ENCODE measurements around the gene CSRP1.
A peak's percentile ranks its signal among the peaks of the same experiment; 100 is the strongest.
"Not testable (repeated sequence)": the region's sequence is repeated elsewhere in the genome, so short reads cannot be mapped to it uniquely, and the experiment has no call there.

CSRP1 gene

GRCh38 chr1:201486187-201486586 lies 20.7 kb downstream of the CSRP1 start:
- H3K36me3 ChIP-seq (ENCODE audit: control insufficient read depth, insufficient read depth, low read length): no peaks in the 10 kb centered on the region
- H3K27ac ChIP-seq (ENCODE audit: insufficient read depth, low read depth, low read length, poor library complexity, severe bottlenecking): no peak overlapping the region

GRCh38 chr1:201485184-201485774 lies 21.6 kb downstream of the CSRP1 start:
- H3K9me3 ChIP-seq (ENCODE audit: control insufficient read depth, low read length): no peaks in the 10 kb centered on the region
- H3K27me3 ChIP-seq (ENCODE audit: control insufficient read depth, insufficient read depth, low read length, poor library complexity, severe bottlenecking): peaks cover 18% of the 10 kb centered on the region
- WGBS, 2 experiments: 94 to 97% methylated on average over 4 of the region's 4 CpGs
- H3K4me3 ChIP-seq (ENCODE audit: insufficient read depth, low read depth, low read length): no peak overlapping the region
- H3K27ac ChIP-seq (ENCODE audit: insufficient read depth, low read depth, low read length, poor library complexity, severe bottlenecking): no peak overlapping the region
- H3K4me1 ChIP-seq (ENCODE audit: control insufficient read depth, insufficient read depth, low read length): peaks cover 11% of the 10 kb centered on the region
- no peaks in the 10 kb centered on the region for H3K36me3 ChIP-seq (ENCODE audit: control insufficient read depth, insufficient read depth, low read length)

More at GRCh38 chr1:201486187-201486586, 20.7 kb downstream of the CSRP1 start:
- Histone ChIP-seq H3K4me1 (ENCODE audit: control insufficient read depth, insufficient read depth, low read length) (peaks cover 5% of the 10 kb centered on the region), H3K9me3 (ENCODE audit: control insufficient read depth, low read length) (no peaks in the 10 kb centered on the region), H3K27me3 (ENCODE audit: control insufficient read depth, insufficient read depth, low read length, poor library complexity, severe bottlenecking) (peaks cover 9% of the 10 kb centered on the region), H3K4me3 (ENCODE audit: insufficient read depth, low read depth, low read length) (no peak overlapping the region)
- WGBS, 2 experiments: 86 to 92% methylated on average over 3 of the region's 3 CpGs

- Histone ChIP-seq H3K36me3 (ENCODE audit: control insufficient read depth, insufficient read depth, low read length) (no peaks in the 10 kb centered on the region), H3K4me3 (ENCODE audit: insufficient read depth, low read depth, low read length) (no peak overlapping the region), H3K9me3 (ENCODE audit: control insufficient read depth, low read length) (no peaks in the 10 kb centered on the region), H3K27ac (ENCODE audit: insufficient read depth, low read depth, low read length, poor library complexity, severe bottlenecking) (no peak overlapping the region), H3K4me1 (ENCODE audit: control insufficient read depth, insufficient read depth, low read length) (peaks cover 16% of the 10 kb centered on the region), H3K27me3 (ENCODE audit: control insufficient read depth, insufficient read depth, low read length, poor library complexity, severe bottlenecking) (peaks cover 29% of the 10 kb centered on the region)
- WGBS, 2 experiments: 93 to 98% methylated on average over 3 to 4 of the region's 4 CpGs
Observed at GRCh38 chr1:201483373-201483949, 23.5 kb downstream of the CSRP1 start.

- Histone ChIP-seq H3K4me1 (ENCODE audit: control insufficient read depth, insufficient read depth, low read length) (peaks cover 16% of the 10 kb centered on the region), H3K27me3 (ENCODE audit: control insufficient read depth, insufficient read depth, low read length, poor library complexity, severe bottlenecking) (peaks cover 29% of the 10 kb centered on the region), H3K9me3 (ENCODE audit: control insufficient read depth, low read length) (no peaks in the 10 kb centered on the region), H3K4me3 (ENCODE audit: insufficient read depth, low read depth, low read length) (no peak overlapping the region), H3K27ac (ENCODE audit: insufficient read depth, low read depth, low read length, poor library complexity, severe bottlenecking) (no peak overlapping the region), H3K36me3 (ENCODE audit: control insufficient read depth, insufficient read depth, low read length) (no peaks in the 10 kb centered on the region)
- WGBS, 2 experiments: 90 to 93% methylated on average over 5 of the region's 5 CpGs
Observed at GRCh38 chr1:201482755-201483154, 24.2 kb downstream of the CSRP1 start.

GRCh38 chr1:201481761-201482493 lies 25.0 kb downstream of the CSRP1 start:
- no peak overlapping the region for H3K27ac ChIP-seq (ENCODE audit: insufficient read depth, low read depth, low read length, poor library complexity, severe bottlenecking)
- 2% methylated on average over 35 of the region's 35 CpGs for WGBS, 2 experiments
- peaks cover 19% of the 10 kb centered on the region for H3K4me1 ChIP-seq (ENCODE audit: control insufficient read depth, insufficient read depth, low read length)
- peak overlapping the region; percentile 1 for H3K4me3 ChIP-seq (ENCODE audit: insufficient read depth, low read depth, low read length)
- no peaks in the 10 kb centered on the region for H3K36me3 ChIP-seq (ENCODE audit: control insufficient read depth, insufficient read depth, low read length)
- no peaks in the 10 kb centered on the region for H3K9me3 ChIP-seq (ENCODE audit: control insufficient read depth, low read length)
- peaks cover 29% of the 10 kb centered on the region for H3K27me3 ChIP-seq (ENCODE audit: control insufficient read depth, insufficient read depth, low read length, poor library complexity, severe bottlenecking)

- no peaks in the 10 kb centered on the region for H3K9me3 ChIP-seq (ENCODE audit: control insufficient read depth, low read length)
- H3K36me3 ChIP-seq (ENCODE audit: control insufficient read depth, insufficient read depth, low read length): no peaks in the 10 kb centered on the region
- peak overlapping the region; percentile 19 for H3K4me3 ChIP-seq (ENCODE audit: insufficient read depth, low read depth, low read length)
- no peak overlapping the region for H3K27ac ChIP-seq (ENCODE audit: insufficient read depth, low read depth, low read length, poor library complexity, severe bottlenecking)
- peaks cover 23% of the 10 kb centered on the region for H3K4me1 ChIP-seq (ENCODE audit: control insufficient read depth, insufficient read depth, low read length)
- 6 to 7% methylated on average over 17 of the region's 17 CpGs for WGBS, 2 experiments
- peaks cover 29% of the 10 kb centered on the region for H3K27me3 ChIP-seq (ENCODE audit: control insufficient read depth, insufficient read depth, low read length, poor library complexity, severe bottlenecking)
Observed at GRCh38 chr1:201481004-201481380, 25.9 kb downstream of the CSRP1 start.

- H3K27me3 ChIP-seq (ENCODE audit: control insufficient read depth, insufficient read depth, low read length, poor library complexity, severe bottlenecking): peaks cover 34% of the 10 kb centered on the region
- H3K27ac ChIP-seq (ENCODE audit: insufficient read depth, low read depth, low read length, poor library complexity, severe bottlenecking): no peak overlapping the region
- H3K36me3 ChIP-seq (ENCODE audit: control insufficient read depth, insufficient read depth, low read length): no peaks in the 10 kb centered on the region
- peak overlapping the region; percentile 19 for H3K4me3 ChIP-seq (ENCODE audit: insufficient read depth, low read depth, low read length)
- peaks cover 22% of the 10 kb centered on the region for H3K4me1 ChIP-seq (ENCODE audit: control insufficient read depth, insufficient read depth, low read length)
- 1 to 3% methylated on average over 37 of the region's 37 CpGs for WGBS, 2 experiments
- no peaks in the 10 kb centered on the region for H3K9me3 ChIP-seq (ENCODE audit: control insufficient read depth, low read length)
Observed at GRCh38 chr1:201480231-201481003, 26.5 kb downstream of the CSRP1 start.

GRCh38 chr1:201479201-201479730 lies 27.7 kb downstream of the CSRP1 start:
- WGBS, 2 experiments: 85 to 89% methylated on average over 3 of the region's 4 CpGs

GRCh38 chr1:201478666-201479065 lies 28.3 kb downstream of the CSRP1 start:
- Histone ChIP-seq H3K4me1 (ENCODE audit: control insufficient read depth, insufficient read depth, low read length) (peaks cover 22% of the 10 kb centered on the region), H3K27me3 (ENCODE audit: control insufficient read depth, insufficient read depth, low read length, poor library complexity, severe bottlenecking) (peaks cover 34% of the 10 kb centered on the region)
- not testable (repeated sequence) for H3K27ac ChIP-seq (ENCODE audit: insufficient read depth, low read depth, low read length, poor library complexity, severe bottlenecking); H3K36me3 ChIP-seq (ENCODE audit: control insufficient read depth, insufficient read depth, low read length); H3K9me3 ChIP-seq (ENCODE audit: control insufficient read depth, low read length); H3K4me3 ChIP-seq (ENCODE audit: insufficient read depth, low read depth, low read length)
- WGBS, 2 experiments: 94 to 96% methylated on average over 2 to 3 of the region's 3 CpGs

More at GRCh38 chr1:201479201-201479730, 27.7 kb downstream of the CSRP1 start:
- Histone ChIP-seq H3K27ac (ENCODE audit: insufficient read depth, low read depth, low read length, poor library complexity, severe bottlenecking) (no peak overlapping the region), H3K9me3 (ENCODE audit: control insufficient read depth, low read length) (no peaks in the 10 kb centered on the region), H3K27me3 (ENCODE audit: control insufficient read depth, insufficient read depth, low read length, poor library complexity, severe bottlenecking) (peaks cover 34% of the 10 kb centered on the region), H3K36me3 (ENCODE audit: control insufficient read depth, insufficient read depth, low read length) (no peaks in the 10 kb centered on the region), H3K4me1 (ENCODE audit: control insufficient read depth, insufficient read depth, low read length) (peaks cover 22% of the 10 kb centered on the region), H3K4me3 (ENCODE audit: insufficient read depth, low read depth, low read length) (no peak overlapping the region)

All from ectodermal cell (in vitro differentiated cells).